ENCODE results near the gene CCNL1.
"Not testable (repeated sequence)": the region's sequence is repeated elsewhere in the genome, so short reads cannot be mapped to it uniquely, and the experiment has no call there.

CCNL1 gene

GRCh38 chr3:157176934-157177333 lies 17.0 kb upstream of the CCNL1 start:
- H3K36me3 Mint-ChIP-seq = peaks cover 16% of the 10 kb centered on the region

GRCh38 chr3:157175691-157176507 lies 16.0 kb upstream of the CCNL1 start:
- Mint-ChIP-seq H3K4me1 (ENCODE audit: low read depth) (peaks cover 31% of the 10 kb centered on the region), H3K27ac (peak overlapping the region; percentile 99), H3K36me3 (peaks cover 11% of the 10 kb centered on the region), H3K4me3 (peak overlapping the region; percentile 98), H3K27me3 (no peaks in the 10 kb centered on the region), H3K9me3 (ENCODE audit: low read depth) (peaks cover 3% of the 10 kb centered on the region)

More at GRCh38 chr3:157176934-157177333, 17.0 kb upstream of the CCNL1 start:
- Mint-ChIP-seq H3K27me3 (no peaks in the 10 kb centered on the region), H3K27ac (no peak overlapping the region), H3K4me1 (ENCODE audit: low read depth) (peaks cover 31% of the 10 kb centered on the region), H3K9me3 (ENCODE audit: low read depth) (peaks cover 3% of the 10 kb centered on the region), H3K4me3 (peak overlapping the region; percentile 62)

DNA sequence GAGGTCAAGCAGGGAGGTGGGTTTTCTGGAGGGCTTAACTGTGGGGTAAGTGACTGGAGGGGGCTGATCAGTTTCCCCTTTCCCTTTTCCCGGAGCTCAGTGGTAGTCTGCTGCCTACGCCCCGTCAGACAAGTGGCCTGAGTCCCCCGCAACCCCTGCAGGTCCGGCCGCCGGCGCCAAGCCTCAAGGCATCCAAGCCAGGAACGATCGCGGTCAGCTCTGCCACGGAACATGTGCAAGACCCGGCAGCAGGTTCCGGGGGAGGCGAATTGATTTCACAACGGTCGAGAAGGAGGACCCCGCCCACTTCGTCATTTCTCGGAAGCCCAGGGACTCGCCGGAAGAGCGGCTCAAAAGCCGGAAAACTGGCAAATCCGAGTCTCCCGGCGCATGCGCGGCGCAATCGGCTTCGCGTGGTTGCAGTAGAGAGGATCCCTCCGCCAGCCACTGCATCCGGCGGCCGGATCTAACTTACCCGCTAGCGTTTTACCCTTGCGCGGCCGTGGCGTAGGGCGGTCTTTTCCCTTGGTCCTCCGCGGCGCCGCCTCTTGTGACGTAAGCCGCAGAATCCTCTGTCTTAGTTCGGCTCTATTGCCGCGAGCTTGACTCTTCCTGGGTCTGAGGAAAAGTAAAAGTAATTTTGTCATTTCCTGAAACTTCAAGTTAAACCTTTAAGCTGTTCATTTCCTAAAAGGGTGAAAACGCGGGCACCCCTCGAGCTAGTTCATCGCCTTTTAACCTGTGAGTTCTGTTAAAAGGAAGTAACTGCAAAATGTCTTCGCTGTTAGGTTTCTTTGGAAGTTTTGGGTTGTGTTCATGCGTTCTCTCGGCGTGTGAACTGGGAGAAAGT lies 14.9 kb upstream of the CCNL1 start:
- H3K4me3 Mint-ChIP-seq = peak overlapping the region; percentile 98
- H3K36me3 Mint-ChIP-seq = peaks cover 7% of the 10 kb centered on the region
- H3K9me3 Mint-ChIP-seq (ENCODE audit: low read depth) = peaks cover 2% of the 10 kb centered on the region
- H3K27me3 Mint-ChIP-seq = no peaks in the 10 kb centered on the region
- peaks cover 24% of the 10 kb centered on the region for H3K4me1 Mint-ChIP-seq (ENCODE audit: low read depth)
- H3K27ac Mint-ChIP-seq = peak overlapping the region; percentile 99

DNA sequence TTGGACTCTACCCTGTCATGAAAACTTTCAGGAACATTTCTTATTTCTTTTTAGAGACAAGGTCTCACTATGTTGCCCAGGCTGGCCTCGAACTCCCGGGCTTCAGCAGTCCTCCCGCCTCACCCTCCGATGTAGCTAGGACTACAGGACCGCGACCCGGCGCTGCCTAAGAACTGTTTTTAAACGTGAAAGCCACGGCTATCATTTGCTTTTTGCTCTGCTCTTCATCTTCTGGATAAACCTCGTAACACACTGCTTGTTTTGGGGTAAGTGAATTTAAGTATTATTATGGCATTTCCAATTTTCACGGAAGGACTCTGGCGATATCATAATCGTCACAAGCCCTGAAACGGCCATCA lies 14.3 kb upstream of the CCNL1 start:
- H3K4me1 Mint-ChIP-seq (ENCODE audit: low read depth) = peaks cover 22% of the 10 kb centered on the region
- H3K9me3 Mint-ChIP-seq (ENCODE audit: low read depth) = no peaks in the 10 kb centered on the region
- H3K27ac Mint-ChIP-seq = peak overlapping the region; percentile 99
- H3K36me3 Mint-ChIP-seq = peaks cover 3% of the 10 kb centered on the region
- peak overlapping the region; percentile 98 for H3K4me3 Mint-ChIP-seq
- H3K27me3 Mint-ChIP-seq = no peaks in the 10 kb centered on the region

DNA sequence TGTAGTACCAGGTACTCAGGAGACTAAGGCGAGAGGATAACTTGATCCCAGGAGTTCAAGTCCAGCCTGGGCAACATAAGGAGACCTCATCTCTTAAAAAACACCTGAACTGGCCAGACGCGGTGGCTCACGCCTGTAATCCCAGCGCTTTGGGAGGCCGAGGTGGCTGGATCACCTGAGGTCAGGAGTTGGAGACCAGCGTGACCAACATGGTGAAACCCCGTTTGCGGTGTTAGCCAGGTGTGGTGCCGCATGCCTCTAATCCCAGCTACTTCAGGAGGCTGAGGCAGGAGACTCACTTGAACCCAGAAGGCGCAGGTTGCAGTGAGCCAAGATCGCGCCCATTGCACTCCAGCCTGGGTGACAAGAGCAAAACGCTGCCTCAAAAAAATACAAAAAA lies 13.4 kb upstream of the CCNL1 start:
- not testable (repeated sequence) for H3K36me3 Mint-ChIP-seq; H3K4me3 Mint-ChIP-seq; H3K9me3 Mint-ChIP-seq (ENCODE audit: low read depth); H3K27me3 Mint-ChIP-seq
- peaks cover 22% of the 10 kb centered on the region for H3K4me1 Mint-ChIP-seq (ENCODE audit: low read depth)
- peak overlapping the region; percentile 61 for H3K27ac Mint-ChIP-seq

DNA sequence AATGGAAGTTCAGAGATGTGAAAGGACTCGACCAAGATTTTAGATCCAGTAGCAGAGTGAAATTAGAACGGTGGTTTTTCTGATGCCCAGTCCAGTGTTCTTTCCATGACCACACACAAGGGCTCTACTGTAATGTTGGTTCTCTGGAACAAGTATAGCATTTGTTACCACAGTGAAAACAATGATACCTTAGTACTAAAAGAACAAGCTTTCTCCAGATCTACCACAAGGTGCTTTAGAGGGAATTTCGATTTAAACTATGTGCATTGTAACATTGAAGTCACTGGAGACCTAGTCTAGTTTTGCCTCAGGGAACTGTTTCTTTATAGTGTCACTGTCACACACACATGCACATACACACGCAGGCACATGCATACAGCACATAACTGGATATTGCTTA lies 12.8 kb upstream of the CCNL1 start:
- peaks cover 21% of the 10 kb centered on the region for H3K4me1 Mint-ChIP-seq (ENCODE audit: low read depth)
- H3K4me3 Mint-ChIP-seq = peak overlapping the region; percentile 20
- no peaks in the 10 kb centered on the region for H3K27me3 Mint-ChIP-seq
- H3K27ac Mint-ChIP-seq = peak overlapping the region; percentile 61
- H3K36me3 Mint-ChIP-seq = peaks cover 3% of the 10 kb centered on the region
- H3K9me3 Mint-ChIP-seq (ENCODE audit: low read depth) = no peaks in the 10 kb centered on the region

GRCh38 chr3:157170861-157171260 lies 10.9 kb upstream of the CCNL1 start:
- Mint-ChIP-seq H3K9me3 (ENCODE audit: low read depth) (no peaks in the 10 kb centered on the region), H3K27me3 (no peaks in the 10 kb centered on the region), H3K4me3 (no peak overlapping the region), H3K36me3 (peaks cover 3% of the 10 kb centered on the region), H3K4me1 (ENCODE audit: low read depth) (peaks cover 6% of the 10 kb centered on the region), H3K27ac (peak overlapping the region; percentile 72)

- Mint-ChIP-seq H3K27ac (no peak overlapping the region), H3K4me1 (ENCODE audit: low read depth) (peaks cover 1% of the 10 kb centered on the region), H3K36me3 (peaks cover 3% of the 10 kb centered on the region), H3K4me3 (no peak overlapping the region), H3K27me3 (no peaks in the 10 kb centered on the region), H3K9me3 (ENCODE audit: low read depth) (no peaks in the 10 kb centered on the region)
Observed at GRCh38 chr3:157167371-157168042, 7.6 kb upstream of the CCNL1 start.

DNA sequence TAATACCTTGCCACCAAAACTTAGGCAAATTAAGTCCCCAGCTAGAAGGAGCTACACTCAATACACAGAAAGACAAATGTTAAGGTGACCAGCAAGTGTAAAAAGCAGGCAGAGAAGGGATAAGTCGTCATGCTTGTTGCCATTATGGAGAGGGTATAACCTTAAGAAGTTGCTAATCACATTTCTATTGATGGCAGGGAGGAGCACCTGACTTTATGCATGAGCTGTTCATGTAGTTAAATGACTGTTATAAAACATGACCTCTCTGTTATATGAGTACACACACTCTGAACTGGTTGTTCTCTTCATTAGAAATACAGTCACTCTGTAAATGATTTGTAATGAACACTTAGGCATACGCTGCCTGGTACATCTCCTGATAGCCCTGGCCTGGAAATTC lies 6.6 kb upstream of the CCNL1 start:
- Mint-ChIP-seq H3K4me3 (no peak overlapping the region), H3K4me1 (ENCODE audit: low read depth) (peaks cover 3% of the 10 kb centered on the region), H3K27ac (no peak overlapping the region), H3K9me3 (ENCODE audit: low read depth) (no peaks in the 10 kb centered on the region), H3K36me3 (peaks cover 5% of the 10 kb centered on the region), H3K27me3 (no peaks in the 10 kb centered on the region)

DNA sequence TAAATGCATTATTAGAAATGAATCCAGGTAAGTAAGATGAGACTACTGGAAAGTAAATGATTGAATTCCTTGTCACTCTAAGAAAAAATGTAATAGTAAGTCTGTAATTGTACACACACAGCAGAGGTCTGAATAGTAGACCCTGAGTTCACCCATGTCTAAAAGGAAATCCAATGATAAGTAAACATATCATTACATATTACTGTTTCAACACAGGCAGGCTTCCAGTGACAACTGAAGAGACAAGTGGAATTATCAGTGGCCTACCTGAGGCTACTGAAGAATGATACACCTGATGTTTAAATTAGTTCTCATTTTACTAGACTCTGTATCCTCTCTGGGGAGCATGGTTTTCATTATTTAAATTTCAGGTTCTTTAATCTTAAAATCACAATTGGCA lies 6.2 kb upstream of the CCNL1 start:
- Mint-ChIP-seq H3K4me1 (ENCODE audit: low read depth) (peaks cover 8% of the 10 kb centered on the region), H3K9me3 (ENCODE audit: low read depth) (no peaks in the 10 kb centered on the region), H3K4me3 (no peak overlapping the region), H3K27me3 (no peaks in the 10 kb centered on the region), H3K36me3 (peaks cover 5% of the 10 kb centered on the region), H3K27ac (no peak overlapping the region)

DNA sequence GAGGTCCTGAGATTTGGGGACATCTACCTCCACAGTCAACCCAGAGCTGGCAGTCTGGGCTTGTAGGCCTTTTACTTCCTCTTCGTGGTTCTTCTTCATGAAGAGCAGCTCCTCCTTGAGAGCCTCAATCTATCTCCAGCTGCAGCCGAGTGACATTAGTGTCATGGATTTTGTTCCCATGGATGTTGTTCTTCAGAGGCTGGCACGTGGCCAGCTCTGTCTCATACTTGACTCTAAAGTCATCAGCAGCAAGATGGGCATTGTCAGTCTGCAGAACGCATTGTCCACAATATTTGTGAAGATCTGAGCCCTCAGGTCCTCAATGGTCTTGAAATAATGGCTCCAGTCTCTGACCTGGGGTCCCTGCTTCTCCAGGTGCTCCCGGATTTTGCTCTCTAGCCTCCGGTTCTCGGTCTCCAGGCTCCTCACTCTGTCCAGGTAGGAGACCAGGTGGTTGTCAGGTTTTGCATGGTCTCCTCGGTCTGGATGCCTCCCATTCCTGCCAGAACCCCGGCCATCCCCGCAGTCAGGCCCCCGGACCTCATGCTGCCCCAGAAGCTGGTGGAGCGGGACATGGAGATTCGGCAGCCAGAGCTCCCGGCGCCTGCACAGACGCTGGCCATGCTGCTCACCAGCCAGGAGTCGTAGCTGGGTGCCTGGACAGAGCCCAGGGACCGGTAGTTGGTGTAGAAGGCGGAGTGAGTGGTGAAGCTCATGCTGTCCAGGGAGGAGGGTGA lies 3.4 kb upstream of the CCNL1 start:
- Mint-ChIP-seq H3K27ac (peak overlapping the region; percentile 82), H3K9me3 (ENCODE audit: low read depth) (no peaks in the 10 kb centered on the region), H3K27me3 (no peaks in the 10 kb centered on the region), H3K4me1 (ENCODE audit: low read depth) (peaks cover 17% of the 10 kb centered on the region), H3K4me3 (no peak overlapping the region), H3K36me3 (peaks cover 11% of the 10 kb centered on the region)

DNA sequence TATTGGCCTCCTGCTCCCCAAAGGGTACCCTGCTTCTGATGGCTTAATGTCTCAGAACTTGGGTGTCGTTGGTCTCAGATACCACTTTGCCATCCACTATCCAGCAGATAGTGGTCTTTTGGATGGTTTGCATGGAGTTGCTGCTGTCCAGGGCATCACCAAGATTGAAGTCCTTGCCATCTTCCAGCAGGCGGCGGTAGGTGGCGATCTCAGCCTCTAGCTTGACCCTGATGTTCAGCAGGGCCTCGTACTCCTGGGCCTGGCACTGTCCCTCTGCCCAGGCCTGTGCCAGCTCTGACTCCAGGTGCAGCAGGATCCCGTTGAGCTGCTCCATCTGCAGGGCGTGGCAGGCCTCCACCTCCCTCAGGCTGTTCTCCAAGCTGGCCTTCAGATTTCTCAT lies 2.7 kb upstream of the CCNL1 start:
- Mint-ChIP-seq H3K4me1 (ENCODE audit: low read depth) (peaks cover 25% of the 10 kb centered on the region), H3K36me3 (peaks cover 18% of the 10 kb centered on the region), H3K27ac (peak overlapping the region; percentile 82)
- H3K4me3 Mint-ChIP-seq; H3K27me3 Mint-ChIP-seq; H3K9me3 Mint-ChIP-seq (ENCODE audit: low read depth): not testable (repeated sequence)

DNA sequence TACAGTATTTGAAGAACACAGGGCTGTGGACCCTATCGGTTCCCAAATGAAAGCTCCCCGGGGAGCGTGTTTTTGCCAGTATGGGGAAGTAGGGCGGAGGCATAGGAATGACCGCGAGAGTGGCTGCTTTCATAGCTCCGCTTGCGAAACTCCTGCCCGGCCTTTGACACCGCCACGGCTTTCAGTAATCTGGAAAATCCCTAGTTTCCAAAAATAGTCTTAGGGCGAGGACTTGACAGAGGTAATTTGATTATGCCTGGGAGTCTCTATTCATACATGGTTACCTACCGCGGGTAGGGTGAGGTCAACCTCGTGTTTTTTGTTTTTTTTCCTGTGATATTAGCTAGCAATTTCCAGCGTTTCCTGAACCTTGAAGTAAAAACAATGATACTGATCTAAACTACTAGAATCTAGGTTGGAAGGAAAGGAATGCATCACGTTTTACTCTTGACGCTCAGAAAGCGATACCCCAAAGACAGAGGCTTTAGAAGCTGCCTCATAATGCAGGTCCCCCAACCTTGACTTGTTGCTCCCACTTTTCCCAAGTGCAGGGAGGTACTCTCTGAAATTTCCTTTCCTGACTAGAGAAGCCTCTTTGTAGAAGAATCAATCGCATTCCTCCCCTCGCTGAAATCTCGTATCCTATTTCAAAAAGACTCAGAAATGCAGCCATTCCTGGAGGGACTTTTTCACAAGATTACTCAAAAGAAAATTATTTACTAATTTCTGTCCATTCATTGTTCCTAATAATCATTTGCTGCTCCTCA lies 894 bp upstream of the CCNL1 start:
- Mint-ChIP-seq H3K4me1 (ENCODE audit: low read depth) (peaks cover 43% of the 10 kb centered on the region), H3K36me3 (peaks cover 27% of the 10 kb centered on the region)

More for the DNA sequence above, 894 bp upstream of the CCNL1 start:
- Mint-ChIP-seq H3K27me3 (no peaks in the 10 kb centered on the region), H3K27ac (peak overlapping the region; percentile 99), H3K9me3 (ENCODE audit: low read depth) (no peaks in the 10 kb centered on the region), H3K4me3 (peak overlapping the region; percentile 94)
